Natural killer cell (primary cell): ENCODE data around the gene SGCA. TPM values are rescaled to one million over a fixed set of nuclear protein-coding genes. Genes with fewer than 3 reads are reported as not detected.

ENCODE experiments used
- ATAC-seq, 3 donors: fragments of 150-1000 bp in 2 of 3; fragments of 200-7000 bp in 1 of 3; cut with Tn5 transposase; 1 replicate in 1 of 3; 2 replicates in 2 of 3; pipeline ENCODE4 v1.10.0; 2021; ENCODE audit warnings: mild to moderate bottlenecking in 2 of 3, moderate library complexity in 2 of 3
- DNase-seq, 2 donors: peaks; one replicate each; pipeline versions ENCODE4 v3.0.0 to v3.0.0-alpha.2; 2013 to 2021; ENCODE audit warnings: mixed read lengths in 1 of 2
- H3K27ac ChIP-seq: one replicate; pipeline ENCODE4 v1.5.1; 2013; ENCODE audit warnings: mild to moderate bottlenecking, low read length
- H3K27me3 ChIP-seq: one replicate; pipeline ENCODE4 v1.6.1; 2013; ENCODE audit warnings: low read length; ENCODE audit not compliant: control insufficient read depth, insufficient read depth
- H3K36me3 ChIP-seq: one replicate; pipeline ENCODE4 v1.6.1; 2013; ENCODE audit warnings: low read length; ENCODE audit not compliant: control insufficient read depth, insufficient read depth
- H3K4me1 ChIP-seq: one replicate; pipeline ENCODE4 v1.6.1; 2013; ENCODE audit warnings: low read length; ENCODE audit not compliant: control insufficient read depth, insufficient read depth
- H3K4me3 ChIP-seq: one replicate; pipeline ENCODE4 v1.5.1; 2013; ENCODE audit warnings: low read length
- H3K9me3 ChIP-seq: one replicate; pipeline ENCODE4 v1.6.1; 2013; ENCODE audit warnings: low read length; ENCODE audit not compliant: control insufficient read depth, insufficient read depth
- H3K27ac Mint-ChIP-seq, 2 donors: one replicate each; pipeline ENCODE4 v1.8.0; 2022; ENCODE audit warnings: mild to moderate bottlenecking in 2 of 2, mixed read lengths in 2 of 2, moderate library complexity in 1 of 2
- H3K27me3 Mint-ChIP-seq, 2 donors: one replicate each; pipeline ENCODE4 v1.8.0; 2022; ENCODE audit warnings: low read depth in 2 of 2, mixed read lengths in 2 of 2
- H3K36me3 Mint-ChIP-seq: one replicate; pipeline ENCODE4 v1.8.0; 2022; ENCODE audit warnings: mixed read lengths
- H3K4me1 Mint-ChIP-seq, 2 donors: one replicate each; pipeline ENCODE4 v1.8.0; 2022; ENCODE audit warnings: mixed read lengths in 2 of 2
- H3K4me3 Mint-ChIP-seq: one replicate; pipeline ENCODE4 v1.8.0; 2022; ENCODE audit warnings: mild to moderate bottlenecking, moderate library complexity, mixed read lengths
- H3K9me3 Mint-ChIP-seq, 2 donors: one replicate each; pipeline ENCODE4 v1.8.0; 2022; ENCODE audit warnings: mixed read lengths in 2 of 2
- CTCF ChIP-seq: fragments of 200-600 bp; IDR thresholded peaks from one replicate; pipeline ENCODE4 v1.8.0; 2022; ENCODE audit warnings: antibody characterized with exemption
- WGBS: methylation state at CpG from one replicate; pipeline ENCODE4 v1.1.7; 2013; ENCODE audit warnings: missing lambda C conversion rate; ENCODE audit not compliant: insufficient coverage; 5-methylcytosine and 5-hydroxymethylcytosine counted together
- intact Hi-C: fragments of 100-400 bp; cut with micrococcal nuclease; formaldehyde crosslinking; loops from one replicate; pipeline ENCODE4 v1.14.2; 2022
- total RNA-seq, 4 donors: library from RNA; stranded (reverse); fragments of 120-200 nt in 1 of 4; gene quantifications; one replicate each; pipeline versions ENCODE4 v1.2.3 to v1.2.4, GENCODE V29; 2013 to 2022

The SGCA gene
- total RNA-seq, 3 donors from 2014 or later (not counting 1 experiment from before 2014, with no cell fraction given): not detected

- no peaks in the 10 kb centered on the region for H3K36me3 ChIP-seq
- H3K27me3 Mint-ChIP-seq: peaks cover 0 to 7% of the 10 kb centered on the region in 2 donors
- H3K36me3 Mint-ChIP-seq: no peaks in the 10 kb centered on the region
- no peak for TF ChIP-seq CTCF
- H3K4me1 ChIP-seq: peaks cover 8% of the 10 kb centered on the region
- H3K27ac ChIP-seq: no peak overlapping the region
- H3K9me3 Mint-ChIP-seq: no peaks in the 10 kb centered on the region
- no peaks in the 10 kb centered on the region for H3K27me3 ChIP-seq
- no peak overlapping the region for H3K4me3 ChIP-seq
- H3K4me3 Mint-ChIP-seq: no peak overlapping the region
- WGBS: 93% methylated on average over 16 of the region's 16 CpGs
- H3K27ac Mint-ChIP-seq: no peak overlapping the region
- peaks cover 10% of the 10 kb centered on the region in 2 donors for H3K4me1 Mint-ChIP-seq
- ATAC-seq (no peak), DNase-seq (no peak)
- intact Hi-C loops: no loop called here
- H3K9me3 ChIP-seq: no peaks in the 10 kb centered on the region
Observed at GRCh38 chr17:50175035-50175807, 9.4 kb downstream of the SGCA start.

GRCh38 chr17:50176559-50177357 is 11.0 kb downstream of the SGCA start:
- Histone ChIP-seq H3K36me3 (no peaks in the 10 kb centered on the region), H3K27me3 (no peaks in the 10 kb centered on the region)
- H3K4me1 Mint-ChIP-seq: peaks cover 10% of the 10 kb centered on the region in 2 donors

GRCh38 chr17:50177476-50177875 is 11.7 kb downstream of the SGCA start:
- no peak for TF ChIP-seq CTCF

More at GRCh38 chr17:50176559-50177357, 11.0 kb downstream of the SGCA start:
- Histone ChIP-seq H3K9me3 (no peaks in the 10 kb centered on the region), H3K4me1 (peaks cover 8% of the 10 kb centered on the region), H3K27ac (no peak overlapping the region), H3K4me3 (no peak overlapping the region)
- Mint-ChIP-seq H3K36me3 (no peaks in the 10 kb centered on the region), H3K9me3 (no peaks in the 10 kb centered on the region), H3K27ac (no peak overlapping the region), H3K27me3 (peaks cover 0 to 3% of the 10 kb centered on the region in 2 donors), H3K4me3 (no peak overlapping the region)
- DNase-seq: no peak
- 92% methylated on average over 20 of the region's 20 CpGs for WGBS
- ATAC-seq: no peak
- TF ChIP-seq CTCF: no peak
- intact Hi-C loops: no loop called here

More at GRCh38 chr17:50177476-50177875, 11.7 kb downstream of the SGCA start:
- Histone ChIP-seq H3K9me3 (no peaks in the 10 kb centered on the region), H3K36me3 (no peaks in the 10 kb centered on the region), H3K4me1 (peaks cover 8% of the 10 kb centered on the region), H3K27ac (no peak overlapping the region), H3K27me3 (no peaks in the 10 kb centered on the region), H3K4me3 (no peak overlapping the region)
- H3K4me1 Mint-ChIP-seq: peaks cover 10% of the 10 kb centered on the region in 2 donors
- no peak overlapping the region for H3K27ac Mint-ChIP-seq
- peaks cover 0 to 3% of the 10 kb centered on the region in 2 donors for H3K27me3 Mint-ChIP-seq
- intact Hi-C loops: no loop called here
- WGBS: 94% methylated on average over 10 of the region's 10 CpGs
- ATAC-seq: no peak
- H3K4me3 Mint-ChIP-seq: no peak overlapping the region
- no peaks in the 10 kb centered on the region for H3K9me3 Mint-ChIP-seq
- no peaks in the 10 kb centered on the region for H3K36me3 Mint-ChIP-seq
- no peak for DNase-seq
